Superior temporal gyrus (tissue), 1 donor: Measurements from ENCODE around the gene STAM2.

Source experiments
- DNase-seq: peaks from one replicate; pipeline ENCODE4 v3.0.0-alpha.2; 2016; ENCODE audit errors: extremely low spot score

Gene STAM2

GRCh38 chr2:152071518-152071917, 104.0 kb downstream of the STAM2 start:
- DNase-seq: no peak

- DNase-seq: no peak
Observed at GRCh38 chr2:152071092-152071491, 104.5 kb downstream of the STAM2 start.

GRCh38 chr2:152068226-152068625, 107.3 kb downstream of the STAM2 start:
- no peak for DNase-seq

GRCh38 chr2:152067823-152068222, 107.7 kb downstream of the STAM2 start:
- DNase-seq: no peak
